Suprapubic skin (tissue), 4 donors: ENCODE measurements around the gene AGR2. TPM values are rescaled to one million over a fixed set of nuclear protein-coding genes. Genes with fewer than 3 reads are reported as not detected.

Experiments used
- DNase-seq, 2 donors: peaks; one replicate each; pipeline ENCODE4 v3.0.0-alpha.2; 2019; ENCODE audit warnings: low spot score in 2 of 2
- H3K27ac ChIP-seq: fragments of 200-600 bp; sonication (generic); one replicate; pipeline ENCODE4 v1.5.1; 2019
- H3K27me3 ChIP-seq: fragments of 200-600 bp; sonication (generic); one replicate; pipeline ENCODE4 v1.5.1; 2019
- H3K36me3 ChIP-seq: fragments of 200-600 bp; sonication (generic); one replicate; pipeline ENCODE4 v1.5.1; 2019
- H3K4me1 ChIP-seq: fragments of 200-600 bp; sonication (generic); one replicate; pipeline ENCODE4 v1.5.1; 2019
- H3K4me3 ChIP-seq: fragments of 200-600 bp; sonication (generic); one replicate; pipeline ENCODE4 v1.5.1; 2019; ENCODE audit warnings: mild to moderate bottlenecking
- H3K9me3 ChIP-seq: fragments of 200-600 bp; sonication (generic); one replicate; pipeline ENCODE4 v1.5.1; 2019
- EP300 ChIP-seq: sonication (generic); formaldehyde crosslinking; IDR thresholded peaks from one replicate; pipeline ENCODE4 v1.6.1; 2017; ENCODE audit warnings: antibody characterized with exemption
- POLR2A ChIP-seq, 2 donors: fragments of 450-650 bp; IDR thresholded peaks; one replicate each; pipeline ENCODE4 v1.6.1; 2017; ENCODE audit warnings: antibody characterized with exemption in 2 of 2, mild to moderate bottlenecking in 2 of 2, moderate library complexity in 2 of 2
- POLR2AphosphoS5 ChIP-seq, 3 donors: sonication (generic); formaldehyde crosslinking; IDR thresholded peaks; one replicate each; pipeline ENCODE4 v1.6.1; 2017; ENCODE audit warnings: antibody characterized with exemption in 3 of 3
- WGBS: methylation state at CpG from one replicate; pipeline ENCODE4 v1.1.5; 2018; 5-methylcytosine and 5-hydroxymethylcytosine counted together
- total RNA-seq, 4 donors: library from RNA; depleted of rRNA; stranded (reverse); fragments of >200 nt; gene quantifications; one replicate each; pipeline ENCODE4 v1.1.0, GENCODE V29; 2016
- TF ChIP-seq, protein P1 (sequence below), 2 donors: fragments of 200-600 bp in 1 of 2; fragments of 450-650 bp in 1 of 2; sonication (generic) in 1 of 2; IDR thresholded peaks; one replicate each; pipeline ENCODE4 v1.5.1; 2016 to 2019; ENCODE audit warnings: antibody characterized with exemption in 2 of 2, mild to moderate bottlenecking in 1 of 2, moderate library complexity in 1 of 2

AGR2 gene
- total RNA-seq, 4 donors from 2014 or later: 8.5 to 19.3 (median 15.8) TPM; not detected in 1

DNA sequence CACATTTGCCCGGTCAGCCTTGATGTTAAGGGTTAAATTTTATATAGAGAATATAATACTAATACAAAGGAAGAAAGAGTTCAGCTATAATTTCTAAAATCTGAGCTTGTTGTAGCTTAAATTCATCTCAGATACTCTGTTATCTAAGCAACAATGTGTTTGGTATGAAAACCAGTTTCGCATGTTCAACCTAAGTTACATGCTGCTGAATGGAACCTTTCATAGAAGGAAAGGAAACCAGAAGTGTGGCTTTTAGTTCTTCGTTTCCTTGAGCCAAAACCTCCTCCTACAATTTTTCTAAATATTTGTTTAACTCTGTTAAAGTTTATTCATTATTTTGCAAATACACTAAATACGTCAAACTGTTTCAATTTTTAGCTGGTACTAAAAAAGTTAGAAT lies 18.5 kb downstream of the AGR2 start:
- no peaks in the 10 kb centered on the region for H3K4me1 ChIP-seq
- H3K27ac ChIP-seq: no peak overlapping the region
- no peaks in the 10 kb centered on the region for H3K27me3 ChIP-seq
- no peak overlapping the region for H3K4me3 ChIP-seq
- DNase-seq: no peak
- TF ChIP-seq EP300 (no peak), POLR2AphosphoS5 (IDR thresholded peaks at IDR 0.05) (no peak), POLR2A (IDR thresholded peaks at IDR 0.05) (no peak)
- TF ChIP-seq, protein P1, sequence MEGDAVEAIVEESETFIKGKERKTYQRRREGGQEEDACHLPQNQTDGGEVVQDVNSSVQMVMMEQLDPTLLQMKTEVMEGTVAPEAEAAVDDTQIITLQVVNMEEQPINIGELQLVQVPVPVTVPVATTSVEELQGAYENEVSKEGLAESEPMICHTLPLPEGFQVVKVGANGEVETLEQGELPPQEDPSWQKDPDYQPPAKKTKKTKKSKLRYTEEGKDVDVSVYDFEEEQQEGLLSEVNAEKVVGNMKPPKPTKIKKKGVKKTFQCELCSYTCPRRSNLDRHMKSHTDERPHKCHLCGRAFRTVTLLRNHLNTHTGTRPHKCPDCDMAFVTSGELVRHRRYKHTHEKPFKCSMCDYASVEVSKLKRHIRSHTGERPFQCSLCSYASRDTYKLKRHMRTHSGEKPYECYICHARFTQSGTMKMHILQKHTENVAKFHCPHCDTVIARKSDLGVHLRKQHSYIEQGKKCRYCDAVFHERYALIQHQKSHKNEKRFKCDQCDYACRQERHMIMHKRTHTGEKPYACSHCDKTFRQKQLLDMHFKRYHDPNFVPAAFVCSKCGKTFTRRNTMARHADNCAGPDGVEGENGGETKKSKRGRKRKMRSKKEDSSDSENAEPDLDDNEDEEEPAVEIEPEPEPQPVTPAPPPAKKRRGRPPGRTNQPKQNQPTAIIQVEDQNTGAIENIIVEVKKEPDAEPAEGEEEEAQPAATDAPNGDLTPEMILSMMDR (IDR thresholded peaks at IDR 0.05): no peak
- 60% methylated on average over 4 of the region's 4 CpGs for WGBS
- peaks cover 3% of the 10 kb centered on the region for H3K36me3 ChIP-seq
- no peaks in the 10 kb centered on the region for H3K9me3 ChIP-seq

DNA sequence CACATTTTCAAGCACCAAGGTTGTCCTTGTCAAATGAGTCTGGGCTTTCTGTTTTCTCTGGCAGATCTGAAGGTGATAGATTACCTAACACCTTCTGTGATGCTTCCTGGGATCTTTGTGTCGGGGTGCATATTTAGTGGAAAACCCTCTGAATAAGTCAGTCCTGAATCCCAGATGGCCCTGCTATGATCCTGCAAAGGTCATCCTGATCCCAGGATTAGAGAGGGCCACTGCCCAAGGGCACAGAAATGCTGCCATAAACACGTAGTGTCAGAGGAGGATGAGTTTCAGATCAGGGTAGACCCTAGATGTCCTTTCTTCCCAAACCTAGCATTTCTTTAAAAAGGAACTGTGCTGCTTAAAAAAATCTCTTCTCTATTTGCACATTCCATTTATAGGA lies 19.0 kb downstream of the AGR2 start:
- TF ChIP-seq POLR2AphosphoS5 (IDR thresholded peaks at IDR 0.05) (no peak), EP300 (no peak), POLR2A (IDR thresholded peaks at IDR 0.05) (no peak)
- TF ChIP-seq, protein P1 (IDR thresholded peaks at IDR 0.05): no peak
- H3K36me3 ChIP-seq: peaks cover 3% of the 10 kb centered on the region
- no peak overlapping the region for H3K27ac ChIP-seq
- WGBS: 79% methylated on average over 2 of the region's 2 CpGs
- DNase-seq: no peak
- H3K27me3 ChIP-seq: no peaks in the 10 kb centered on the region
- no peaks in the 10 kb centered on the region for H3K4me1 ChIP-seq
- H3K9me3 ChIP-seq: no peaks in the 10 kb centered on the region
- no peak overlapping the region for H3K4me3 ChIP-seq

DNA sequence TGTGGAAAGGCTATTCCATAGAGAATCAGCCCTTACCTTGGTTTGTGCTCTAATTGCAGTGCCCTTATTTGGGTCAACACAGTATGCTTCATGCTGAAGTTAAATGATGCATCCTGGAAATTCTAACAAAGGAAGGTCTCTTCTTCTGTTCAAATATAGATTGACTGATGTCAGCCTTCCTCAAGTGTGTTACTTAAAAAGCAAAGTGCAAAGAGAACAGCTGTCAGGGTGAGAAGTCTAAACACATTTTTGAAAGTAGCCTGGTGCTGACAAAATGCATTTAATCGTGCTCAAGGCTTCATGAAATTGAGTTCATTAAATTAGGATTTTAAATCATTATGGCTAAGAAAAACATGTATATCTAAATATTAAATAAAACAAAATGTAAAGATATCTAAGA lies 19.5 kb downstream of the AGR2 start:
- TF ChIP-seq, protein P1 (IDR thresholded peaks at IDR 0.05): no peak
- TF ChIP-seq POLR2A (IDR thresholded peaks at IDR 0.05): no peak
- Histone ChIP-seq H3K27me3 (no peaks in the 10 kb centered on the region), H3K9me3 (no peaks in the 10 kb centered on the region), H3K4me1 (no peaks in the 10 kb centered on the region), H3K4me3 (no peak overlapping the region), H3K36me3 (peaks cover 3% of the 10 kb centered on the region), H3K27ac (no peak overlapping the region)
- 82% methylated on average over 1 of the region's 1 CpG for WGBS
- DNase-seq: no peak

DNA sequence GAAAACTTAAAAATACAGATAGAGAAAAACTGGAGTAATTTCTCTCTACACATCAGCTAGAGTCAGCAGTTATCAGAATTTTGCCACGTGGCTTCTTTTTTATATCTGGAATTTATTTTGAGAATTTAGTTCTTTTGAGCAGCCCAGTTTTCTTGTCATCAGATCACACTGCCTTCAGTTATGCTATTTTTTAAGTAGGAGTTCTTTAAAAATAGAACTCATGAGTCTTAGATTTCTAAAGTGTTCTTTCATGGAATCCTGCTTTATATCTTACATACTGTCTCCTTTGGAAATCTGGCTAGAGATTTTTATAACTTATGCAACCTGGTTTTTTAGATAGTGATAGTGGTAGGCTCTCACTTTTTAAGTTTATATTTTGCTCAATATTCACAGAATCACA lies 24.2 kb downstream of the AGR2 start:
- peaks cover 3% of the 10 kb centered on the region for H3K36me3 ChIP-seq
- no peaks in the 10 kb centered on the region for H3K9me3 ChIP-seq
- DNase-seq: no peak
- no peaks in the 10 kb centered on the region for H3K4me1 ChIP-seq
- no peaks in the 10 kb centered on the region for H3K27me3 ChIP-seq
- TF ChIP-seq POLR2A (IDR thresholded peaks at IDR 0.05): no peak
- no peak for TF ChIP-seq EP300
- TF ChIP-seq, protein P1 (IDR thresholded peaks at IDR 0.05): no peak
- TF ChIP-seq POLR2AphosphoS5 (IDR thresholded peaks at IDR 0.05): no peak
- H3K4me3 ChIP-seq: no peak overlapping the region
- WGBS: 52% methylated on average over 1 of the region's 1 CpG
- H3K27ac ChIP-seq: no peak overlapping the region

DNA sequence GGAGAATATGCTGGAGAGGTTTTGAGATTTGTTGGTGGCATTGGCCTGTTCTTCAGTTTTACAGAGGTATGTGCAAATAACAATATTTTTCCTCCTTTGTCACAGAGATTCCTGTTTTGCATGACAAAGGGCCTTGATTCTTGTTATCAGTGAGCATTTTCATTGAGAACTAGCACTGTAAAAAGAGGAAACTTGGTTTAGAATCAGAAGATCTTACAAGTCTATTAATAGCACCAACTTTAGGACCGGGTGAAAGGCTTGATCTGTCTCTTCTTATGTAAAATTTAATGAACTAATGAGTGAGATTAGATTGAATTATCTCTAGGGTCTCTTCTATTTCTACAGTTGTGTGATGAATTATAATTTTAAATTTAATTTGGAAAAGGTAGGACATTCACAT lies 25.7 kb downstream of the AGR2 start:
- Histone ChIP-seq H3K4me3 (no peak overlapping the region), H3K27ac (no peak overlapping the region), H3K4me1 (no peaks in the 10 kb centered on the region), H3K36me3 (peaks cover 3% of the 10 kb centered on the region), H3K9me3 (no peaks in the 10 kb centered on the region), H3K27me3 (no peaks in the 10 kb centered on the region)
- WGBS: 74% methylated on average over 1 of the region's 1 CpG
- DNase-seq: no peak
- TF ChIP-seq, protein P1 (IDR thresholded peaks at IDR 0.05): no peak
- TF ChIP-seq POLR2A (IDR thresholded peaks at IDR 0.05) (no peak), EP300 (no peak), POLR2AphosphoS5 (IDR thresholded peaks at IDR 0.05) (no peak)
